GM18519 (cell line): ENCODE results near the gene PHETA1.
A peak's percentile ranks its signal among the peaks of the same experiment; 100 is the strongest.
"Not testable (repeated sequence)": the region's sequence is repeated elsewhere in the genome, so short reads cannot be mapped to it uniquely, and the experiment has no call there.

ENCODE experiments used
- ATAC-seq: cut with Tn5 transposase; IDR thresholded peaks from one replicate; pipeline ENCODE4 v1.9.1; 2021; ENCODE audit warnings: mild to moderate bottlenecking, moderate library complexity; ENCODE audit not compliant: unreplicated experiment, low FRiP score

PHETA1 gene

DNA sequence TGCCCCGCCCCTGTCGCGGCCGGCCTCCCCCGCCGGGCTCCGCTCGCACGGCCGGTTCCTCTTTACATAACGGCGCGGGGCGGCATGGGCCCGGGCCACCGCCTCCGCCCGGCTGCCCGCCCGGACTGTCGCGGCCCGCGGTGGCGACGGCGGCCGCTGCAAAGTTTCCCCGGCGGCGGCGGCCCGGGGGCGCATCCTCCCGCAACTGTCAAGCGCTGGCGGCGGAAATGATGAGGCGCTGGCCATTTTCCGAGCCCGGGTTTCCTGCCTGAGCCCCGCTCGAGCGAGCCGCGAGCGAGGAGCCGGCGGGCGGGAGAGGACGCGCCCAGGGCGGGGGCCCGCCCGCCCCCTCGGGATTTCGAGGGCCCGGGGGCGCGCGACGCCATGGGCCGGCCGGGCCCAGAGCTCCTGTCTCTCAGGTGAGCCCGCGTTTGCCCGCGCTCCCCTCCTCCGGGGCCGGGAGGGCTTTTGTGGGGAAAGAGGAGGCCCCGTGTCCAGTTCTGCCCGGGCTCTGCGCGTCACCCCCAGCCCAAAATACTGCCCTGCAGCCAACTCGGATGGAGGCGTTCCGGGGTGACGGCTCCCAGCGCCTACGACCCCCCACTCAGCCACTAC, 37.1 kb upstream of the PHETA1 start, which contains the start of gene SH2B3:
TSS of gene SH2B3 (plus strand) at position 65 of the 615 bp plus-strand sequence. CDS start 12,223 bp downstream, outside the sequence.
- peak; percentile 10 for ATAC-seq

DNA sequence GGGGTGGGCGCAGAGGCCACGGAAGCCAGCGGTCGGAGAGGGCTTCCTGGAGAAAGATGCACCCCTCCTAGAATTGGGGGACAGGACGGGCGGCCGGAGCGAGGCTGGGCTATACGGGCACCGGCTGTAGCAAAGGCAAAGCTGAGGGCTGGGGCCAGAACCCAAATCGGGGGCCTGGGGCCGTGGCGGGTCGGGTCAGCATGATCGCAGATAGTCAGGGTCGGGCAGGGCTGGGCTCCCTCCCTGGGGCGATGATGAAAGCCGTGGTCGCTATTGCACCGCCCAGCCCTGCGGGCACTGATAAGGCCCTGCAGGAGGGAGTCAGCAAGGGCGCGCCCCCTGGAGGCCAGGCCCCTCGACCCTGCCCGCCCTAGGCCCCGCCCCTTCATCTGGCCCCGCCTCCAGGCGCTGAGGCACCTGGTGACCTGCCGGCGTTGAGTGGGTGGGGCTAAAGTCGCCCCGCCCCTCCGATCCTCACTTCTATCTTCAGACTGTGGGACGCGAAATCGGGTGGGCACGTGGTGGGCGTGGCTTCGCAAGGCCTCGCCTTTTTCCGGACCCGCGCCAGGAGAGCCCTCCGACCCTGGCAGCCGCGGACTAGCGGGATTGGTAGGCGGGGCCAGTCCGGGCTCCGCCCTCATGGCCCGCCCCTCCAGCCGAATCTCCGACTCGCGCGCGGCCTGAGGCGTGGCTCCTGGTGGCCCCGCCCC, 36.4 kb upstream of the PHETA1 start:
- peak; percentile 55 for ATAC-seq

DNA sequence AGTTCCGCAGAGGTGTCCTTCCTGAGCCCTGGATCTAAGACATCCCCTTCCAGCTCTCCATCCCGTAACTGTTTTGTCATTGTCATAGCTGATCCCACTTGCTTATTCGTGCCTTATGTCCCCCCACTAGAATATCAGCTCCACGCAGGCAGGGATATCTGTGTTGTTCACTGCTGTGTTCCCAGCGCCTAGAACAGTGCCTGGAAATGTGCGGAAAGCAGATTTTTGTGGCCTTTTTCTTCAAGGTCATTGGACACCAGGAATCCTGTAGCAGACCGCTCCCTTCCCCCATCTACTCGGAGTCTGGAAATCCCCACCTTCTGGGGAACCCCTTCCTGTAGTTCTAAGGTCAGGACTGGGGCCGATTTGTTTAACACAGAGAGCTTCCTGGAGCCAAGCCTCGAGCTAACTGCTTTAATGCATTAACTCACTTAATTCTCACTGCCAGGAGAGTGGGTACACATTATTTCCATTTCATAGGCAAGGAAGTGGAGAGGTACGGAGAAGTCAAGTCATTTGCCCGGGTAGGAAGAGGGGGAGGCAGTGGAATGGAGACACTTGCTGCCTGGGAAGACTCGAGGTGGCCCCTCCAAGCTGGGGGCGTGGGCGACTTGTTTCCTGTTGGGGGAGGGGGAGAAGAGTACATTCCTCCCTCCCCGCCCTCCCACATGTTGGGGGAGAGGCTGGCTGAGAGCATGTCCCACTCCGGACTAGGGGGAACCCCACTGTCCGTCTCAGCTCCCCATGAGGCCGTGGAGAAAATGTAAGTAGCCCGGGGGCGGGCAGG, 35.7 kb upstream of the PHETA1 start:
- no peak for ATAC-seq

DNA sequence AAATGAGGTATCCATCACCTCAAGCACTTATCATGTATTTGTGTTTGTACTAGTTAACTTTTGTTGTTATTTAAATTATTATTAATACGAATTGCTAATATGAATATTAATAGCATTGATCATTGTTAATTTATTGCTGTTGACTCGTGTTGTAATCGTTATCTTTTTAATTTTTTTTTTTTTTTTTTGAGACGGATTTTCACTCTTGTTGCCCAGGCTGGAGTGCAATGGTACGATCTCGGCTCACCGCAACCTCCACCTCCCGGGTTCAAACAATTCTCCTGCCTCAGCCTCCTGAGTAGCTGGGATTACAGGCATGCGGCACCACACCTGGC, 33.6 kb upstream of the PHETA1 start:
- not testable (repeated sequence) for ATAC-seq

DNA sequence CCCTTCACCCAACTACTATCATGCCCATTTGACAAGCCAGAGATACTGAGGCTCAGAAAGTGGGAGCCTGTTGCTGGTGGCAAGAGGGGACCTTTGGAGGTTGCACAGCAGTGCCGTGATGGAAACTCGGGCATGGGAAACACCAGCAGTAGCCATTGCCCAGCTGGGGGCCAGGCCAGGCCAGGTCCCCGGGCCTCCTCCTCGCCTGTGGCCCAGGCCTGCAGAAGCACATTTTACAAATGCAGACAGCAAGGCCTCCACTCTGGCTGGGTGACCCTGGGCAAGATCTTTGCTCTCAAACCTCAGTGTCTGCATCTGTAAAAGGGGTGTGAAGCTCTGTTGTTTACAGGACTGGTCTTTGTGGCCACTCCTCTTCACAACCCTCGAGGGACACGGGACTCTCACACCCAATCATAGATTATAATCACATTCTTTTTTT, 32.3 kb upstream of the PHETA1 start:
- no peak for ATAC-seq

GRCh38 chr12:111399741-111400404, 31.0 kb upstream of the PHETA1 start:
- ATAC-seq: not testable (repeated sequence)

- ATAC-seq: no peak
These were observed 29.6 kb upstream of the PHETA1 start for GRCh38 chr12:111398530-111398929.

- peak; percentile 54 for ATAC-seq
These were observed 28.0 kb upstream of the PHETA1 start for GRCh38 chr12:111396726-111397445.

DNA sequence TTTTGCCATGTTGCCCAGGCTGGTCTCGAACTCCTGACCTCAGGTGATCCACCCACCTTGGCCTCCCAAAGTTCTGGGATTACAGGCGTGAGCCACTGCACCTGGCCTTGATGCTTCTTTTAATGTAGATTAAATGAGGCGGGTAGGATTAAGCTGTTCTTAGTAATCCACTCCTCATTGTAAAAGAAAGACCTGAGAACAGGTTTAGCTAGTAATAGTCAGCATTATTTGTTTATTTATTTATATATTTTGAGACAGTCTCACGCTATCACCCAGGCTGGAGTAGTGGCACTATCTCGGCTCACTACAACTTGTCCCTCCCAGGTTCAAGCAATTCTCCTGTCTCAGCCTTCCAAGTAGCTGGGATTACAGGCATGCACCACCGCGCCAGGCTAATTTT, 27.4 kb upstream of the PHETA1 start:
- not testable (repeated sequence) for ATAC-seq

- ATAC-seq: no peak
These were observed 26.7 kb upstream of the PHETA1 start for GRCh38 chr12:111395336-111396187.

DNA sequence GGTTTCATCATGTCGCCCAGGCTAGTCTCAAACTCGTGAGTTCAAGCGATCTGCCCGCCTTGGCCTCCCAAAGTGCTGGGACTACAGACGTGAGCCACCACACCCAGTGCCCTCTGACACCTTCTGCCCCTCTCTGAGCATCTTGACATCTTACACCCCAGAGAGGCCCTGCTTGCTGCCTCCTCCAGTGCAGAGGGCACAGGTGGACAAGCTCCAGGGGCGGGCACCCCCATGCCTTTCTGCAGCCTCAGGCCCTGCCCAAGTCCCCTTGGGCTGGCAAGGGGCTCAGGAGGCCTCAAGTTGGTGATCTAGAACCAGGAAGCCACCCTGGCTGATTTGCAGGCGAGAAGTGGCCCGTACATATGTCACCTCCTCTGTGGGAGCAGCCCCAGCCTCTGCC, 25.6 kb upstream of the PHETA1 start:
- no peak for ATAC-seq

DNA sequence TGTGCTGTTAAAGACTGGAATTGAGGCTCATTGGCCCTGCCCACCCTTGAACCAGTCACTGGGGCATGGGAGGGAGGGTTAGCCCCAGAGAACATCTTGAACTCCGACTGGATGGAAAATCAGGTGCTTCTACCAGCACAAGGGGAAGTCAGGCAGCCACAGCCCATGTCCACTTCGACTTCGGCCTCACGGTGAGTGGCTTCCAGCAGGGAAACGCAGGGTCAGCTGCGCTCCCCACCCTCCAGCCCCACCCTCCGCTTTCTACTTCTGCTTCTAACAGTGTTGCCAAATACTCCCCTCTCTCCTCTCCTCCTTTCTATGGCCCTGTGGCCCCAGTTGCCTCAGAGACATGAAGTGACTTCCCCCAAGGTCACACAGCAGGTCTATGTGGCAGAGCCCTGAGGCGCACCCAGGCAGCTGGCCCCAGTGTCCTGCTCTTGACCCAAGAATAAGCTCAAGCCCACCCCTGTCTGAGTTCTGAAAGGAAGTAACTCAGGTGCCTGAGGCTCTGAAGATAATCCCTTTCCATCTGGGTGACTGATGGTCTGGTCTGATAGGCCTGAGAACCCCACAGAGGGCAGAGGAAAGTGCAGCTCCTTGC, 24.9 kb upstream of the PHETA1 start:
- no peak for ATAC-seq

DNA sequence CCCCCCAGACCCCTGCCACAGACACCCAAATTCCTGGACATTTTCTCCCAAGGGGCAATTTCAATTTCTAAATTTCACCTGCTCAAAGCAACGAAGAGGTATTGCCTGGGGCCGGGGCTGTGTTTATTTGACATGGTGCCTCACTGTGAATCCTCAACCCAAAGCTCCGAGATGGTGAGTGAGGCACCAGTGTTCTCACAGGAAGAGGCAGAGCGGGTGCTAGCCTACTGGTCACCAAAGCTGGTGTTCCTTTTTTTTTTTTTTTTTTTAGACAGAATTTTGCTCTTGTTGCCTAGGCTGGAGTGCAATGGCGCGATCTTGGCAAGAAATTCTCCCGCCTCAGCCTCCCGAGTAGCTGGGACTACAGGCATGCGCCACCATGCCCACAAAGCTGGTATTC, 22.0 kb upstream of the PHETA1 start:
- no peak for ATAC-seq

- ATAC-seq: no peak
These were observed 20.7 kb upstream of the PHETA1 start for GRCh38 chr12:111389635-111390034.

- ATAC-seq: no peak
These were observed 18.9 kb upstream of the PHETA1 start for GRCh38 chr12:111387747-111388323.

- no peak for ATAC-seq
These were observed 18.0 kb upstream of the PHETA1 start for GRCh38 chr12:111386885-111387284.

DNA sequence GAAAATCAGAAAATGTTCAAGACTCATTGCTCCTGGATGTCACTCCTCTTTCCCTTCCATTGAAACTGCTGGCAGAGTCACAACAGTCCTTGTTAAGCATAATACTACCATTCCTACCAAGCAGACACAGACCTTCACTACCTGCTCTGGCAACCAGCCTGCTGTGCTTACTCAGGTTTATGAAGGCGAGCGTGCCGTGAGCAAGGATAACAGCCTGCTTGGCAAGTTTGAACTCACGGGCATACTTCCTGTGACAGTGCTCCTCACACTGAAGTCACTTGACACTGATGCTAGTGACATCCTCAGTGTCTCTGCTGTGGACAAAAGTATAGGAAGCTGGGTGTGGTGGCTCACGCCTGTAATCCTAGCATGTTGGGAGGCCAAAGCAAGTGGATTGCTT, 15.7 kb upstream of the PHETA1 start:
- no peak for ATAC-seq

DNA sequence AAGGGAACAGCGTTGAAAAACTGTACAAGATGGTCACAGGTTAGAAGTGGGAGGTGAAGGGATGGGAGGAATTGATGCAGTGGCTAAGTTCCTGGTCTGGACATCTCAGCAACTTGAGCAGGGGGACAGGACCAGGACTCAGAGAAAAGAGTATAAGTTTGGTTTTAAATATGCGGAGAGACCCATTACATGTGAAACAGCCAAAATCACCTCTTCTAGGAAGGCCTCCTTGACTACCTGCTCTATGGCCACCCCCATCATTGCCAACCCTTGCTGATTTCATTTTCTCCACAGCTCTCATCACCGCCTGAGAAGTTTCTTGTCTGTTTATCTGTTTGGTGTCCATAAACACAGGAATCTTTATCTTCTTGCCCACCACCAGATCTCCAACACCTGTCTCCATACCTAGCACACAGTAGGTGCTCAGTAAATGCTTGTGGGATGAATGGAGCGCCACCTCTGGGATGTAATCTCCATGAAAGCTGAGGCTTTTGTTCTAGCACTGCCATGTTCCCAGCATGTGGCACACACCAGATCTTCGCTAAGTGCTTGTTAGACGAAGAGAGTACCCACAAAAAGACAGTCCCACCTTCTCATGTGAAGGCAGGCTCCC, 11.2 kb upstream of the PHETA1 start:
- no peak for ATAC-seq
